GM23248 (cell line): Measurements from ENCODE around the gene POMT1. TPM values are rescaled to one million over a fixed set of nuclear protein-coding genes. Genes with fewer than 3 reads are reported as not detected.

Experiments
- DNase-seq: peaks from one replicate; pipeline ENCODE4 v3.0.0-alpha.2; 2015
- H2AFZ ChIP-seq: fragments of 200-600 bp; sonication (generic); 2 replicates; pipeline ENCODE4 v1.6.1; 2016; ENCODE audit warnings: antibody characterized with exemption
- H3F3A ChIP-seq: fragments of 200-600 bp; sonication (generic); 2 replicates; pipeline ENCODE4 v1.6.1; 2016; ENCODE audit warnings: mild to moderate bottlenecking, antibody characterized with exemption, mixed run types; ENCODE audit not compliant: insufficient read depth
- H3K27ac ChIP-seq: fragments of 200-600 bp; sonication (generic); 2 replicates; pipeline ENCODE4 v1.5.1; 2016; ENCODE audit warnings: mild to moderate bottlenecking
- H3K27me3 ChIP-seq: fragments of 200-600 bp; sonication (generic); replicated peaks from 2 replicates; pipeline ENCODE4 v1.6.1; 2016; ENCODE audit warnings: mild to moderate bottlenecking; ENCODE audit not compliant: insufficient read depth
- H3K36me3 ChIP-seq: fragments of 200-600 bp; sonication (generic); 2 replicates; pipeline ENCODE4 v1.6.1; 2016; ENCODE audit warnings: low read depth, mild to moderate bottlenecking
- H3K4me1 ChIP-seq: fragments of 200-600 bp; sonication (generic); 2 replicates; pipeline ENCODE4 v1.6.1; 2016; ENCODE audit warnings: mild to moderate bottlenecking; ENCODE audit not compliant: insufficient read depth
- H3K4me2 ChIP-seq: fragments of 200-600 bp; sonication (generic); one replicate; pipeline ENCODE4 v1.6.1; 2016; ENCODE audit warnings: mild to moderate bottlenecking; ENCODE audit not compliant: unreplicated experiment
- H3K4me3 ChIP-seq: fragments of 200-600 bp; sonication (generic); 2 replicates; pipeline ENCODE4 v1.5.1; 2016; ENCODE audit warnings: mild to moderate bottlenecking
- H3K79me2 ChIP-seq: fragments of 200-600 bp; sonication (generic); 2 replicates; pipeline ENCODE4 v1.6.1; 2016; ENCODE audit warnings: mild to moderate bottlenecking; ENCODE audit not compliant: insufficient read depth
- H3K9ac ChIP-seq: fragments of 200-600 bp; sonication (generic); 2 replicates; pipeline ENCODE4 v1.6.1; 2016; ENCODE audit warnings: mild to moderate bottlenecking
- H3K9me2 ChIP-seq: fragments of 200-600 bp; sonication (generic); 2 replicates; pipeline ENCODE4 v1.6.1; 2016; ENCODE audit warnings: mixed run types, mild to moderate bottlenecking, moderate library complexity; ENCODE audit not compliant: insufficient read depth
- H3K9me3 ChIP-seq: fragments of 200-600 bp; sonication (generic); one replicate; pipeline ENCODE4 v1.6.1; 2017; ENCODE audit warnings: low read depth
- H4K20me1 ChIP-seq: fragments of 200-600 bp; sonication (generic); 2 replicates; pipeline ENCODE4 v1.6.0; 2016; ENCODE audit not compliant: insufficient read depth
- EZH2 ChIP-seq: fragments of 200-600 bp; sonication (generic); IDR thresholded peaks from 2 replicates; pipeline ENCODE4 v1.6.1; 2018; ENCODE audit warnings: antibody characterized with exemption, mild to moderate bottlenecking; ENCODE audit not compliant: insufficient read depth, poor library complexity, severe bottlenecking
- EZH2phosphoT487 ChIP-seq: fragments of 200-600 bp; sonication (generic); IDR thresholded peaks from 2 replicates; pipeline ENCODE4 v1.6.1; 2018; ENCODE audit warnings: antibody characterized with exemption, moderate library complexity, mild to moderate bottlenecking, low read depth; ENCODE audit not compliant: insufficient read depth
- WGBS, 2 experiments: methylation state at CpG; one replicate each; pipeline ENCODE4 v1.1.6; 2015 to 2017; ENCODE audit warnings: low lambda C conversion rate in 2 of 2, low coverage in 1 of 2; ENCODE audit errors: missing lambda C conversion rate in 2 of 2; 5-methylcytosine and 5-hydroxymethylcytosine counted together
- in situ Hi-C: fragments of 300-500 bp; cut with MboI; formaldehyde crosslinking; loops from 2 replicates; pipeline ENCODE4 v1.15.0; 2020
- polyA plus RNA-seq: library from polyadenylated mRNA; unstranded; fragments of >200 nt; fragmentation: Nextera tagmentation; extraction: Ambion mirVana; gene quantifications from 2 replicates; pipeline ENCODE4 v1.2.1, GENCODE V29; 2016
- small RNA-seq: library from RNA; depleted of rRNA; stranded (forward); fragments of <200 nt; gene quantifications from one replicate; pipeline ENCODE3, GENCODE V24; 2014; ENCODE audit warnings: low read depth, low replicate concordance
- total RNA-seq: library from RNA; depleted of rRNA; stranded (reverse); fragments of >200 nt; shearing (Covaris generic); gene quantifications from 2 replicates; pipeline ENCODE4 v1.2.3, GENCODE V29; 2014; rRNA removed

POMT1 gene
- total and polyA plus RNA-seq, 2 experiments from 2014 or later = 28.4 to 32.9 TPM

GRCh38 chr9:131567910-131568309, 65.2 kb downstream of the POMT1 start:
- Histone ChIP-seq H2AFZ (no peak overlapping the region), H3K9me3 (no peaks in the 10 kb centered on the region), H3K4me2 (no peak overlapping the region)

More at GRCh38 chr9:131567910-131568309, 65.2 kb downstream of the POMT1 start:
- in situ Hi-C loops = no loop called here
- no peak for DNase-seq
- no peaks in the 10 kb centered on the region for H3F3A ChIP-seq
- H3K4me1 ChIP-seq = no peaks in the 10 kb centered on the region
- no peaks in the 10 kb centered on the region for H3K9me2 ChIP-seq
- no peaks in the 10 kb centered on the region for H4K20me1 ChIP-seq
- H3K27me3 ChIP-seq = no peaks in the 10 kb centered on the region
- H3K36me3 ChIP-seq = peaks cover 7% of the 10 kb centered on the region; the same call in 1 of the 2 replicates
- no peak overlapping the region for H3K27ac ChIP-seq
- TF ChIP-seq EZH2 (no peak), EZH2phosphoT487 (no peak)
- H3K79me2 ChIP-seq = no peaks in the 10 kb centered on the region
- WGBS, 2 experiments = 95 to 99% methylated on average over 8 of the region's 8 CpGs
- no peak overlapping the region for H3K9ac ChIP-seq
- H3K4me3 ChIP-seq = no peak overlapping the region

Small RNA genes within 50 kb of the gene (small RNA-seq; reads per million reads assigned to genes)
- gene SNORD62A (not detected), gene SNORD62B (not detected)

Other genes with a start within 250 kb of the POMT1 start
- 0.38 and 1.1 TPM in 2 replicates for gene FAM78A, start 226.4 kb upstream of the POMT1 start, total RNA-seq
- gene FAM78A, start 226.4 kb upstream of the POMT1 start, polyA plus RNA-seq = 0.23 and 0.29 TPM in 2 replicates
- 0.13 and 0.32 TPM in 2 replicates for gene PLPP7, start 213.2 kb upstream of the POMT1 start, total RNA-seq
- gene PLPP7, start 213.2 kb upstream of the POMT1 start, polyA plus RNA-seq = 0.65 and 0.67 TPM in 2 replicates
- 53.7 and 68.3 TPM in 2 replicates for gene PRRC2B, start 108.8 kb upstream of the POMT1 start, total RNA-seq
- 25.2 and 30.9 TPM in 2 replicates for gene PRRC2B, start 108.8 kb upstream of the POMT1 start, polyA plus RNA-seq
- gene UCK1, start 28.3 kb downstream of the POMT1 start, total RNA-seq = 22.0 and 31.3 TPM in 2 replicates
- gene UCK1, start 28.3 kb downstream of the POMT1 start, polyA plus RNA-seq = 22.6 and 24.7 TPM in 2 replicates
- not detected in 2 replicates for gene PRRT1B, start 42.6 kb downstream of the POMT1 start, total RNA-seq
- gene PRRT1B, start 42.6 kb downstream of the POMT1 start, polyA plus RNA-seq = not detected in 2 replicates
- 21.1 and 24.1 TPM in 2 replicates for gene RAPGEF1, start 237.2 kb downstream of the POMT1 start, total RNA-seq
- 3.3 and 3.4 TPM in 2 replicates for gene RAPGEF1, start 237.2 kb downstream of the POMT1 start, polyA plus RNA-seq